Measurements from ENCODE around the gene CYP4F8.
"Not testable (repeated sequence)": the region's sequence is repeated elsewhere in the genome, so short reads cannot be mapped to it uniquely, and the experiment has no call there.

Gene CYP4F8, protein sequence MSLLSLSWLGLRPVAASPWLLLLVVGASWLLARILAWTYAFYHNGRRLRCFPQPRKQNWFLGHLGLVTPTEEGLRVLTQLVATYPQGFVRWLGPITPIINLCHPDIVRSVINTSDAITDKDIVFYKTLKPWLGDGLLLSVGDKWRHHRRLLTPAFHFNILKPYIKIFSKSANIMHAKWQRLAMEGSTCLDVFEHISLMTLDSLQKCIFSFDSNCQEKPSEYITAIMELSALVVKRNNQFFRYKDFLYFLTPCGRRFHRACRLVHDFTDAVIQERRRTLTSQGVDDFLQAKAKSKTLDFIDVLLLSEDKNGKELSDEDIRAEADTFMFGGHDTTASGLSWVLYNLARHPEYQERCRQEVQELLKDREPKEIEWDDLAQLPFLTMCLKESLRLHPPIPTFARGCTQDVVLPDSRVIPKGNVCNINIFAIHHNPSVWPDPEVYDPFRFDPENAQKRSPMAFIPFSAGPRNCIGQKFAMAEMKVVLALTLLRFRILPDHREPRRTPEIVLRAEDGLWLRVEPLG

DNA sequence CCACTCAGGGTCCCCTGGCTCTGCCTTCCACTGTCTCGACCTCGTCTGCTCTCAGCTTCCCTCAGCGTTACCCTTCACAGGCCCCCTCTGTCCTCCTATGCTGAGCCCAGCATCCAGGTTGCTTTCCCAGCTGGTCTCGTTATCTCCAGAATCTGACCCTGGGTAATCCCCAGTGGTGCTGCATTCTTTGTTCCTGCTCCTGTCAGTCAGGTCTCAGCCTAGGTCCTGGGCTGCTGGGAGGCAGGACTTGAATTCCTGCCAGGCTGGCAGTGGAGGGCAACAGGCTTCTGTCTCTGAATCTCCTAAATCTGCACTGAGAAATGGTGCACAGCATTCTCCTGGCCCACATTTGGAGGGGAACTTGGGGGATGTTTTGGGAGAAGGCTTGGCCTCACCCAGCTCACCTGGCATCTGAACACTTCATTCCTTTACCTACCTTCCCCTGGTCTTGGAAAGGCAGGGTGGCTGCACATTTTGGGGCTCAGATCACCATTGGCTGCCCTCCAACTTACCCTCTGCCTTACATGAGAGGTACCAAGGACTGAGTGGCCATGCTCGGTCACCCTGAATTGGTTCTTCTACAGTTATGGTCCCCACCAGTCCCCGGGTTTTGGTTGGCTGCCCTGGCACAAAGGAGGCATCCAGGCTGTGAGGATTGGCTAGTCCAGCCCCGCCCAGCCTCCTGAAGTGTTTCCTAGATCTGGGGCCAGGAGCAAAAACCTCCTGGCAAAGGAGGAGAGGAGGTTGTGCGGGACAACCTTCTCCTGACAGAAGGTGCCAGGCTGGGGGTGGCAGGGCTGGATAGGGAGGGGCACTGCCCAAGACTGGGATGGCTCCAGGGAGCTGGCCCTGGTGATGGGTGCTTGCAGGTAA is at the start of gene CYP4F8:
Gene CYP4F8 (plus strand): TSS at position 712 of the 873 bp plus-strand sequence. CDS start 399 bp downstream, outside the sequence.
- FAIRE-seq, result no peak

DNA sequence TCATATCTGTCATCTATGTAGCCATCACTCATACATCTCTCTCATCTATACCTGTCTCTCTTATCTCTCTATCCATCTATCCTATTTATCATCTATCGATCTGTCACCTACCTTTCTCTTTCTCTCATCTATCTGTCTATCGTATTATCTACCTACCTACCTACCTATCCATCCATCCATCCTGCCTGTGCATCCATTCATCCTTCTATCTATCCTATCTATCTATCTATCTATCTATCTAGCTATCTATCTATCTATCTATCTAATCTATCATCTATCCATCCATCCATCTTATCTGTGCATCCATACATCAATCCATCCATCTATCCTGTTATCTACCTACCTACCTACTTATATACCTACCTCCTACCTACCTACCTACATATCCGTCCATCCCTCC is 44.6 kb upstream of the CYP4F8 start:
- no peak for FAIRE-seq

DNA sequence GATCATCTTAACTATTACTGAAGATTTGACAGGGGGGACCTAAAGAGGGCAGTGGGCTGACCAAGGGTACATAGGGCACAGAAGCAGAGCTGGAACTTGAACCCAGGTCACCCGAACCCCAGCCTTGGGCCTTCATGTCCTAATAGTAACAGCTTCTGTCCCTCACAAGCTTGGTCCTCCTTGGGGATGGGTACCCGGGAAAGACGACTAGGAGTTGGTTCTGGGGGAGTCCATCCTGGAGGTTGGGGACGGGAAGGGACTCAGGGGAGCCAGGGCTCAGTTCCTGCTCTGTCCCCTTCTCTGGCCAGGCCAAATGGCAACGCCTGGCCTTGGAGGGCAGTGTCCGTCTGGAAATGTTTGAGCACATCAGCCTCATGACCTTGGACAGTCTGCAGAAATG is 39.6 kb upstream of the CYP4F8 start:
- no peak for FAIRE-seq

DNA sequence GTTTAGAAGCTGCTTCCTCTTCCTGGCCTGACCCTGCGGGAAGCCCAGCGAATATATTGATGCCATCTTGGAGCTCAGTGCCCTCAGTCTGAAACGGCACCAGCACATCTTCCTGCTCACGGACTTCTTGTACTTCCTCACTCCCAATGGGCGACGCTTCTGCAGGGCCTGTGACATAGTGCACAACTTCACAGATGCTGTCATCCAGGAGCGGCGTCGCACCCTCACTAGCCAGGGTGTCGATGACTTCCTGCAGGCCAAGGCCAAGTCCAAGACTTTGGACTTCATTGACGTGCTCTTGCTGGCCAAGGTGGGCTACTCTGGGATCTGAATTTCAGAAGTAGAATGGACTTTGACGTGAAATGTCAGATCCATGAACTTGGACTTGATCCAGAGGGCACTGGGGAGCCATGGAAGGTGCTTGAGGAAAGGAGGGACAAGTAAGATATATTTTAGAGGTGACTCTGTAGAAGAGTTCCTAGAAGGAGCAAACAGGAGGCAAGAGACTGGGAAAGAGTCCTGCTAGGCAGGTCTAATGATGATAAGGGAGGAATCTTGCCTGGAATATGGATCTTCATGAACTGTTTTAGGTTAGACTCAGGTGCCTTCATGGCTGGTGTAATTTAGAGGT is 38.4 kb upstream of the CYP4F8 start:
- FAIRE-seq, result no peak

DNA sequence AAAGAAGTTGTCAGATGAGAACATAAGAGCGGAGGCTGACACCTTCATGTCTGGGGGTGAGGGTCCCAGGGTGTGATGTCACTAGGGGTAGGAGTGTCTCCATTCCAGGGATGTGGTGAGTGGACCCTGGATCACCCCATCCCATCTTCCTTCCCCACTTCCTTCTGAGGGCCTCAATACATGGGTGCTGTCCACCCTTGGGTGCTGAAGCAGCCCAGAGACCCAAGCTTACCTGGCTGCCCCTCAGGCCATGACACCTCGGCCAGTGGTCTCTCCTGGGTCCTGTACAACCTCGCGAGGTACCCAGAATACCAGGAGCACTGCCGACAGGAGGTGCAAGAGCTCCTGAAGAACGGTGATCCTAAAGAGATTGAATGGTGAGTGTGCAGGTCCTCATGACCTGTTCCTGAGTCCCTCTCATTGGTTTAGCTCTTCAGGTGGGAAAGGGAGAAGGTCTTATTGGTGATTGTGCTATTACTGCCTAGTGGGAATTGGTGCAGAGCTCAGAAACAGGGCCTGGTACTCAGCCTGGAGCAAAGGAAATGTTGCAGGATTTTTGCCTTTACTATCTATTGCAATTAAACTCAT is 37.7 kb upstream of the CYP4F8 start:
- no peak for FAIRE-seq

DNA sequence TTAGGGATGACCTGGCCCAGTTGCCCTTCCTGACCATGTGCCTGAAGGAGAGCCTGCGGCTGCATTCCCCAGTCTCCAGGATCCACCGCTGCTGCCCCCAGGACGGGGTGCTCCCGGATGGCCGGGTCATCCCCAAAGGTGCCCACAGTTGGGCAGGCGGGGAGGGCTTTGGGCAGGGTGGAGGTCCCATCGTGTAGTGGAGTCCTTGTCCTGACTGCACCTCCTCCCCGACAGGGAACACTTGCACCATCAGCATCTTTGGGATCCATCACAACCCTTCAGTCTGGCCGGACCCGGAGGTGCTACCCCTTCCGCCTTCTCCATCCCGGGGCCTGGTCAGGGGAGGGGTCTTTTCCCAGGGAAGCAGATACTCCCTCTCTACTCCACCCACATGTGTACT is 31.7 kb upstream of the CYP4F8 start:
- FAIRE-seq, result no peak

DNA sequence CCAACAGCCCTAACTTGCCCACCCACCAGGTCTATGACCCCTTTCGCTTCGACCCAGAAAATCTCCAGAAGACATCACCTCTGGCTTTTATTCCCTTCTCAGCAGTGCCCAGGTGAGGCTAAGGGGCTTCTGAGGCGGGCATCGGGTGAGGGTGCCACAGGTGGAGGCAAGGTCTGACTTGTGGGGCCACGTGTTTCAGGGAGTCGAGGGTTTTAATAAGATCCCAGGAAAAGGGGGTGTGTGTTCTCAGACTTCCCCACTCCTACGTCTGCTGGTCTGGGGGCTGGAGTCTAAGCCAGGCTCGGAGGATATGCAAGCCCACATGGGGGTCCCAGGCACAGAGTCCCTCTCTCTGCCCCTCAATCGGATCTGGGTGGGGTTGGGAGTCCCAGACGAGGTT is 30.9 kb upstream of the CYP4F8 start:
- no peak for FAIRE-seq

DNA sequence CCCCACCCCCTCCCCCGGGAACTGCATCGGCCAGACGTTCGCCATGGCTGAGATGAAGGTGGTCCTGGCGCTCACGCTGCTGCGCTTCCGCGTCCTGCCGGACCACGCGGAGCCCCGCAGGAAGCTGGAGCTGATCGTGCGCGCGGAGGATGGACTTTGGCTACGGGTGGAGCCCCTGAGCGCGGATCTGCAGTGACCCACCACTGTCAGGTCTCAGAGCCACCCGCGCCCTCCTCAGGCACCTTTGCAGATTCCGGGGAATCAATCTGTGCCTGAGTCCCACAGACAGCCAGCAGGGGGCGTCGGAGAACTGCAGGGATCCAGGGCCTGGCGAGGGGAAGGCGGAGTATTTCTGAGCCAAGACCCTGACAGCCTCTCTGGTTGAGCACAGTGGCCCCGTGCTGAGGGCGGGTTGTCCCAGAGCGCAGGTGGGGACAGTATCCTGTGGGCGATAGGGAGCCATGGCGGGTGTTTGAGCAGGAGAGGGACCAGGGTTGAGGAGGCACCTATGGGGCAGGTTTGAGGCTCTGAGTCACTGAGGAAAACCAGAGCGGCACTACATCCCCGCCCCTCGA is 30.4 kb upstream of the CYP4F8 start:
- FAIRE-seq, result no peak

DNA sequence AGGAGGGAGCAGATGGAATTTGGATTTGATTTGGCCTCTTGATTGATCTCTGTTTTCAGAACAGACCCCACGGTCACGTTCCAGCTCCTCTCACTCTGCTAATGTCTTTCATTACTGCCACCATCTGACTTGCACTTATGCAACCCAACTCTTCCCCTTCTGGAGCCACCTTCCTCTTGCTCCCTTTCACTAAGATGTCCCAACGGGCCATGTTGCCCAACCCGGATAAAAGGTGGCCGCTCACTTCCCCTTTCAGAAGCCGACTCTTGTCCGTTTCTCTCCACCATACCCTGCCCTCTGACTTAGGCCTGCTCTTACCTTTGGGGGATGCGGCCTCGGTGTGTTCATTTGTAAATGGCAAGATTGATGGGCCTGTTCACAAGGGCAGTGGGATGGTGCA is 27.4 kb upstream of the CYP4F8 start:
- FAIRE-seq, result no peak

DNA sequence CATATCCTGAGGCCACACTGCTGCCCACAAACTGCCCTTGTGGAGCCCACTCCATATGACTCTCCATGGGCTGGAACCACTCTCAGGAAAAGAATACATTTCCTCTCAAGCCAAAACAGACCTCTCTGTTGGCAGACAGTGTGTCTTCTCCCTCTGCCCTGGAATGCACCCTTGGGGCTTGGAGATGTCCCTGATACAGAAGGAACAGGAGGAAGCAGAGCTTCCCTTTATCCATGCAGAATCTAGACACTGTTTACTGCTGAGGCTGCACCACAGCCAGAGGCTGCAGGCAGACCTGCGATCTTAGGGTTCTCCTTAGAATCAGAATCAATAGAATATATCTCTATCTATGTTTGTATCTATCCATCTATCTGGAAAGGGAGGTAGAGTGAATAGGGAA is 26.8 kb upstream of the CYP4F8 start:
- no peak for FAIRE-seq

DNA sequence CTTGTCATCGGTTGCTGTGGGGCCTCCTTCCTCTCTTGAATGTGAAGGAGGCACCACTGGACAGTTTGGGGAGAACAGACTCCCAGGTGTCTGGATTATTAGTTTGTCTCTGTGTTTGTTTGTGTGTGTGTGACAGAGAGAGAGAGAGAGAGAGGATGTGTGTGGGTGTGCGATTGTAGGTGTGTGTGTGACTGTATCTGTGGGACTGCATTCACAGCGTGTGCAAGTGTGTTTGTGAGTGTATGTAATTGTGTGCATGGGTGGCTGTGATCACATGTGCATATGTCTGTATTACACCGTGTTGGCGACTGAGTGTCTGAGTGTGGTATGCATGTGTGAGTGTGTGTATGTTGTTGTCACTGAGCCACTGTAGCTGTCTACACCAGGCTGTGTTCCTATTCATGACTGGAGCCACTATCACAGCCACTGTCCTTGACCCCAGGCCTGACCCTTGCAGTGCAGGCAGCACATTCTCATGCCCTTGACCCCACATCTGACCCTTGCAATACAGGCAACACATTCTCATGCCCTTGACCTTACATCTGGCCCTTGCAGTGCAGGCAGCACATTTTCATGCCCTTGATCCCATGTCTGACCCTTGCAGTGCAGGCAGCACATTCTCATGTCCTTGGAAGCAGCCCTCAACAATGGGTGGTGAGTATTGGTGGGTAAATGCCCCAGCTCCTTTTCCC is 25.1 kb upstream of the CYP4F8 start:
- no peak for FAIRE-seq

DNA sequence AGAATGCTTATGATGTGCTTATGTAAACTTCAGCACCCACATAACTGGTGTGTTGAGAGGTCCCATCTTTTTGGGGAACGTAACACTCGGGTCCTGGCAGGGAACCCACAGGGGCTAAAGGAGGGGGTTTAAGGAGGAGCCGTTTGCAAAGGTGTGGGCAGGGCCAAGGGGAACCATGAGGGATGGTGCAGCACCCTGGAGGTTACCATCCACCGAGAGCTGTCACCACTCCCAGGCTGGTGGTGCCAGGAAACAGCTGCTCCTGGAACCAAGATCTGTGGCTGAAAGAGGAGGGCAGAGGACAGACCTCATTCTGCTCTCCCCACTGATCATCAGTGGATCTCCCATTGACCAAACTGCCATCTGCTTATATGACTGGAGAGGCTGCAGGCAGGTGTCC is 23.2 kb upstream of the CYP4F8 start:
- no peak for FAIRE-seq

DNA sequence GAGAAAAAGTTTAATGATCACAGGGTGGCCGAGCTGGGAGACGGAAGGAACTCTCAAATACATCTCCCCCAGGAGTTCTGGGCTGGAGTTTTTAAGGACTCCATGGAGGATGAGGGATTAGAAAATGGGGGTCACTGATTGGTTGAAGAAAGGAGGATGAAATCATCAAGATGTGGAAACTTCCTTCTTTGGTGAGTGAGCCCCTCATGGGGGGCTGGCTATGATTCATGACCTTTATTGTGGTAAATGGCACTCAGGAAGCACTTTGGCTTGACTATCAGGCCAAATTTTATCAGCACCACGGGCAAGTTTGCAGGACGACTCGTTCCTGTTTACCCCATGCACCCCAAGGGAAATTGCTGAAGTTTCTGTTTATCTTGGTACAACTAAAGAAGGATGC is 22.5 kb upstream of the CYP4F8 start:
- not testable (repeated sequence) for FAIRE-seq

DNA sequence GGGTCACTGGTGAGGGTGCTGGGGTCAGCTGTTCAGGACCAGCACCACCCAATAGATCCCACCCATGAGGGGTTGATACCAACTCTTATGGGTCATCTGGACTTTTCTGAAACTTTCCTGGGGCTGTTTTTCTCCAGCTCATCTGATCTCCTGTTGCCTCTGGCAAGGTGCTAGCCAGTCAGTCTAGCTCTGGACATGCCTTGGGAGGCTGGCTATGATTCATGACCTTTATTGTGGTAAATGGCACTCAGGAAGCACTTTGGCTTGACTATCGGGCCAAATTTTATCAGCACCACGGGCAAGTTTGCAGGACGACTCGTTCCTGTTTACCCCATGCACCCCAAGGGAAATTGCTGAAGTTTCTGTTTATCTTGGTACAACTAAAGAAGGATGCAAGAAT is 21.3 kb upstream of the CYP4F8 start:
- not testable (repeated sequence) for FAIRE-seq

DNA sequence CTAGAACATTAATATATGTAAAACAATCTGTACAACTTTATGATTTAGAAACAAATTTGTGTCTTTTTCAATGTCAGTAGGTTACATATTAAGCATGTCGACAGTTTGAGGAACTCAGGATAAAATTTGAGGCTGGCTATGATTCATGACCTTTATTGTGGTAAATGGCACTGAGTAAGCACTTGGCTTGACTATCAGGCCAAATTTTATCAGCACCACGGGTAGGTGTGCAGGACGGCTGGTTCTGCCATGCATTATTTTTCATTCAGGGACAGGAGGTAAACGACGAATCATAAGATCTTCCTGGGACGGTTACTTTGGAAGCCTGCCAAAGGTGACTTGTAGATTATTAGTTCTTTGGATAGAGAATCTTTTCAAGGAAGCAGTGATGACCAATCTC is 19.9 kb upstream of the CYP4F8 start:
- FAIRE-seq, result no peak

DNA sequence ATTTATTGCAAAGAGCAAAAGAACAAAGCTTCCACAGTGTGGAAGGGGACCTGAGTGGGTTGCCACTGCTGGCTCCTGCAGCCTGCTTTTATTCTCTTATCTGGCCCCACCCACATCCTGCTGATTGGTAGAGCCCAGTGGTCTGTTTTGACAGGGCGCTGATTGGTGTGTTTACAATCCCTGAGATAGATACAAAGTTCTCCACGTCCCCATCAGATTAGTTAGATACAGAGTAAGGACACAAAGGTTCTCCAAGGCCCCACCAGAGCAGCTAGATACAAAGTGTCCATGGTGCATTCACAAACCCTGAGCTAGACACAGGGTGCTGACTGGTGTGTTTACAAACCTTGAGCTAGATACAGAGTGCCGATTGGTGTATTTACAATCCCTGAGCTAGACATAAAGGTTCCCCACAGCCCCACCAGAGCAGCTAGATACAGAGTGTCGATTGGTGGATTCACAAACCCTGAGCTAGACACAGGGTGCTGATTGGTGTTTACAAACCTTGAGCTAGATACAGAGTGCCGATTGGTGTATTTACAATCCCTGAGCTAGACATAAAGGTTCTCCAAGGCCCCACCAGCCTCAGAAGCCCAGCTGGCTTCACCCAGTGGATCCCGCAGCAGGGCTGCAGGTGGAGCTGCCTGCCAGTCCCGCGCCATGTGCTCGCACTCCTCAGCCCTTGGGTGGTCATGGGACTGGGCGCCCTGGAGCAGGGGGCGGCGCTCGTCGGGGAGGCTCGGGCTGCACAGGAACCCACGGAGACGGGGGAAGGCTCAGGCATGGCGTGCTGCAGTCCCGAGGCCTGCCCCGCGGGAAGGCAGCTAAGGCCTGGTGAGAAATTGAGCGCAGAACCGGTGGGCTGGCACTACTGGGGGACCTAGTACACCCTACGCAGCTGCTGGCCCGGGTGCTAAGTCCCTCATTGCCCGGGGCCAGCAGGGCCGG is 6.8 kb upstream of the CYP4F8 start:
- not testable (repeated sequence) for FAIRE-seq

DNA sequence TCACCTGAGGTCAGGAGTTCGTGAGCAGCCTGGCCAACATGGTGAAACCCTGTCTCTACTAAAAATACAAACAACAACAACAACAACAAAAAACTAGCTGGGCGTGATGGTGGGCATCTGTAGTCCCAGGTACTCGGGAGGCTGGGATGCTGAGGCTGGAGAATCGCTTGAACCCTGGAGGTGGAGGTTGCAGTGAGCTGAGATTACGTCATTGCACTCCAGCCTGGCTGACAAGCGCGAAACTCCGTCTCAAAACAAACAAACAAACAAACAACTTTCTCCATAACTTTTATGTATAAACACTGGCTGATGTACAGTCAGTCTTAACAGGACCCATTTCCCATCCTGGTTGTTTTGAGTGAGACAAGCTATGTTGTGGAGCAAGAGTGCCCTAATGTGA is 5.8 kb upstream of the CYP4F8 start:
- FAIRE-seq, result no peak

DNA sequence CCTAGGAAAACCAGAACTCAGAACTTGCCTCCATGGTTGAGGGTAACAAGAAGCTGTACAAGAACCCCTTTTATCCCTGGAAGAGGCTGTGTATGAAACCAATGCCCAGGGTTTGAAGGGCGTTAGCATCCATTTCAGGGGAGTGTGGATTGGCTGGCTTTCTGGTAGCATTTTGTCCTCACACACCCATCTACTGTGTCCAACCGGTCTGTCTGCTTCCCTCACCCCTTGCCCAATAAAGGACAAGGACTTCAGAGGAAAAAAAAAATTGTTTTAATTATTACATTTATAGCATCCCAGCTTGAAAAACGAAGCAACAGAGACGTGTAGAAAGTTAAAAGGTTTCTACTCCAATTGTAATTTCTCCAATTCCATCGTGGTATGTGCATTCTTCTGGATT is 2.7 kb upstream of the CYP4F8 start:
- FAIRE-seq, result no peak

DNA sequence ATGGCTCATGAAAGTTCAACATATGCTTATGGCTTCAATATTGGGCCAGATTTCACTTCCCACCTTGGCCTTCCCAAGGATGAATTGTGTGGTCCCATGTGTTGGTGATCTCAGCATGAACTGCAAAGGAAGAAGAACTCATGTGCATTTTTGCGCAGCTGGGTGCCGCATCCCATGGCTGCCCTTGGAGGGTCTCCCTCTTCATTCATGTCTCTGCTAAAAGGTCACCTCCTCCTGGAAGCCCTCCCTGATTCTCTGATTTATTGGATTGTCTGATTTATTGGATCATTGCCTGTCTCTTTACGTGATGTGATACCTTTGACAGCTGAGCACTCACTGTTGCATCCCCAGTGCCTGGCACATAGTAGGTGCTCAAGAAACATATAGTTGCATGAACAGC is 1.7 kb upstream of the CYP4F8 start:
- FAIRE-seq, result no peak

DNA sequence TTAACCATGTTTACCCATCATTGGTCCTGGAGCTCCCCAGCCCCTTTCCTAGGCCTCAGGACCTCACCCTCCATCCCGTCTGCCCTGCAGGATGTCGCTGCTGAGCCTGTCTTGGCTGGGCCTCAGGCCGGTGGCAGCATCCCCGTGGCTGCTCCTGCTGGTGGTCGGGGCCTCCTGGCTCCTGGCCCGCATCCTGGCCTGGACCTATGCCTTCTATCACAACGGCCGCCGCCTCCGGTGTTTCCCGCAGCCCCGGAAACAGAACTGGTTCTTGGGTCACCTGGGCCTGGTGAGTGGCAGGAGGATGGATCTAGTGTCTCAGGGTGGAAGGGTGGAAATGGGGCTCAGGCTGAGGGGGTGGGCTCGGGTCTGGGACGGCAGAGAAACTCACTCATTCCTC is 508 bp downstream of the CYP4F8 start:
- FAIRE-seq, result no peak

DNA sequence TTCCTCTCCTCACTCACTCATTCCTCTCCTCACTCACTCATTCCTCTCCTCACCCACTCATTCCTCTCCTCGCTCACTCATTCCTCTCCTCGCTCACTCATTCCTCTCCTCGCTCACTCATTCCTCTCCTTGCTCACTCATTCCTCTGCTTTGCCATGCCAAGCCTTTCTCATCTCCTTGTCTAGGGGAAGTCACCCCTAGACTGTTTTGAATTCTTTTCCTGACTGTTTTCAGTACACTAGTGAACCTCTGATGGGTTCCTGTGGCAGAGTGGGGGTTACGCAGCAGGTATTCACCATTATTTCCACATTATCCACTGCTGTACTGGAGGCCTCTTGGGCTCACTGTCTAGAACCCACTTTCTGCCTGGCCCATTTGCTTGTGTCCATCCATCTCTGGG is 1.2 kb downstream of the CYP4F8 start:
- no peak for FAIRE-seq

Measured in islet of Langerhans (tissue), 1 donor.